HEK293T (cell line): ENCODE results near the gene DNAAF9.

Source experiments
- FOXM1 ChIP-seq: fragments of 450-650 bp; IDR thresholded peaks from 2 replicates; pipeline ENCODE4 v1.6.1; 2017; ENCODE audit warnings: mild to moderate bottlenecking, borderline replicate concordance
- HDGF ChIP-seq: fragments of 450-650 bp; IDR thresholded peaks from 2 replicates; pipeline ENCODE4 v1.6.1; 2017; ENCODE audit warnings: antibody characterized with exemption, borderline replicate concordance

DNA sequence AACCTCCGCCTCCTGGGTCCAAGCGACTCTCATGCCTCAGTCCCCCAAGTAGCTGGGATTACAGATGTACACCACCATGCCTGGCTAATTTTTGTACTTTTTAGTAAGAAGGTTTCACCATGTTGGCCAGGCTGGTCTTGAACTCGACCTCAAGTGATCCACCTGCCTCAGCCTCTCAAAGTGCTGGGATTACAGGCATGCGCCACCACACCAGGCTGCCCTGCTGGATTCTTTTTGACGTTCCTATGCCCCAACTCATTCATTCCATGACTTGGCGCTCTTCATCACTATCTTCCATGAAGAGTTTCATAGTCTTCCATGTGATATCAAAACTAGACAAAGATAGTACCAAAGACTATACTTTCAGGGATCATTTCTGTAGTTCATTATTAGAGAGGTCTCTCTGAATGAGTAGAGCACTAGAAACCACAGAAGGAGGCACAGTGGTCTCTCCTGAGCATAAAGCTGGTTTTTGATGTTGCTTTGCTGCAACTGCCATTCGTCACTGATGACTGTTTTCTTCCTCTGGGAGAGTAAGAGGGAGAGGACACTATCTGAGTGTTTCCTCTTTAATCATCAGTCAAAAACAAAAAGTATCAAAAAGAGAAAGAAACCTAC is 23.5 kb downstream of the DNAAF9 start:
- TF ChIP-seq FOXM1 (no peak), HDGF (no peak)
